SU-DHL-6 (cell line): Measurements from ENCODE around the gene APOE.
"Not testable (repeated sequence)": the region's sequence is repeated elsewhere in the genome, so short reads cannot be mapped to it uniquely, and the experiment has no call there.

Experiments used
- H2AFZ ChIP-seq: fragments of 200-600 bp; sonication (generic); 2 replicates; pipeline ENCODE4 v1.6.1; 2014; ENCODE audit warnings: low read depth, mild to moderate bottlenecking, moderate library complexity, mixed read lengths, antibody characterized with exemption, low read length; ENCODE audit not compliant: severe bottlenecking
- H3F3A ChIP-seq: fragments of 200-600 bp; shearing (Covaris generic); 2 replicates; pipeline ENCODE4 v1.6.0; 2016; ENCODE audit warnings: antibody characterized with exemption, mild to moderate bottlenecking; ENCODE audit not compliant: insufficient read depth
- H3K27ac ChIP-seq: fragments of 200-600 bp; sonication (generic); 2 replicates; pipeline ENCODE4 v1.5.1; 2016; ENCODE audit warnings: low read depth, mild to moderate bottlenecking, low read length, moderate library complexity, mixed read lengths
- H3K27me3 ChIP-seq: fragments of 200-600 bp; sonication (generic), shearing (Covaris generic); 2 replicates; pipeline ENCODE4 v1.6.0; 2014; ENCODE audit warnings: mild to moderate bottlenecking, low read length
- H3K36me3 ChIP-seq: fragments of 200-600 bp; sonication (generic); 2 replicates; pipeline ENCODE4 v1.6.1; 2014; ENCODE audit warnings: mild to moderate bottlenecking, low read length, mixed read lengths
- H3K4me2 ChIP-seq: fragments of 300-600, 200-600 bp; shearing (Covaris generic), sonication (generic); 2 replicates; pipeline ENCODE4 v1.6.0; 2014; ENCODE audit warnings: low read length, low read depth, mild to moderate bottlenecking; ENCODE audit not compliant: poor library complexity, severe bottlenecking
- H3K4me3 ChIP-seq: fragments of 200-600 bp; sonication (generic); 2 replicates; pipeline ENCODE4 v1.5.1; 2014; ENCODE audit warnings: antibody characterized with exemption, low read length, mild to moderate bottlenecking, mixed read lengths; ENCODE audit not compliant: insufficient read depth, poor library complexity, severe bottlenecking
- H3K79me2 ChIP-seq: fragments of 200-600 bp; sonication (generic); 2 replicates; pipeline ENCODE4 v1.6.1; 2014; ENCODE audit warnings: mild to moderate bottlenecking, low read length, moderate library complexity; ENCODE audit not compliant: insufficient read depth
- H3K9ac ChIP-seq: fragments of 200-600 bp; sonication (generic); 2 replicates; pipeline ENCODE4 v1.7.0; 2014; ENCODE audit warnings: mild to moderate bottlenecking, low read length
- H3K9me2 ChIP-seq: fragments of 200-600 bp; sonication (generic); replicated peaks from 2 replicates; pipeline ENCODE4 v1.6.1; 2014; ENCODE audit warnings: low read length; ENCODE audit not compliant: insufficient read depth
- H3K9me3 ChIP-seq: fragments of 200-600 bp; sonication (generic); 2 replicates; pipeline ENCODE4 v1.6.1; 2014; ENCODE audit warnings: low read length, mixed read lengths; ENCODE audit not compliant: insufficient read depth
- H4K20me1 ChIP-seq: fragments of 200-600 bp; sonication (generic); 2 replicates; pipeline ENCODE4 v1.6.1; 2014; ENCODE audit warnings: low read depth, mild to moderate bottlenecking, antibody characterized with exemption, low read length, moderate library complexity, mixed read lengths
- EZH2phosphoT487 ChIP-seq: fragments of 200-600 bp; sonication (generic), shearing (Covaris generic); conservative IDR thresholded peaks from 2 replicates; pipeline ENCODE4 v1.6.1; 2018; ENCODE audit warnings: mild to moderate bottlenecking, antibody characterized with exemption, low read length, moderate library complexity, mixed read lengths
- TF ChIP-seq, protein P1 (sequence below): fragments of 200-600 bp; sonication (generic); IDR thresholded peaks from one replicate; pipeline ENCODE4 v1.5.1; 2017; ENCODE audit warnings: antibody characterized with exemption, mild to moderate bottlenecking, low read length, moderate library complexity; ENCODE audit not compliant: insufficient read depth, poor library complexity, severe bottlenecking

The APOE gene

DNA sequence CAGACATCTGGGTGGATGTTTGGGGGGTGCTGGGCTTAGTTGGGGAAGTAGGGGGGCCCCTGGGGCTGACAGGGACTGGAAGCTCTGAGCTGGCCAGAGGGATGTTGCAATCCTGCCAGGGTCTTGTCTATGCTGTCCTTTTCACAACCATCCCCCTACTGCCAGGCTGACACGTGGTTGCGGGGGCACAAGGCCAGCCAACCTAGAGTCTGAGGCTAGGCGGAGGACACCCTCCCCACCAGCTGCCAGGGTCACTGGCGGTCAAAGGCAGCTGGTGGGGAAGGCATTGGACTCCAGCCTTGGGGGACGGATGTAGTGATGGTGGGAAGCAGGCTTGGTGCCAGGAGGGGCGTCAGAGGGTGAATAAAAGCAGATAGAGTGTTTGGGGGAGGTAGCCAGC, 7.3 kb downstream of the APOE start:
- no peak for TF ChIP-seq EZH2phosphoT487
- TF ChIP-seq, protein P1, sequence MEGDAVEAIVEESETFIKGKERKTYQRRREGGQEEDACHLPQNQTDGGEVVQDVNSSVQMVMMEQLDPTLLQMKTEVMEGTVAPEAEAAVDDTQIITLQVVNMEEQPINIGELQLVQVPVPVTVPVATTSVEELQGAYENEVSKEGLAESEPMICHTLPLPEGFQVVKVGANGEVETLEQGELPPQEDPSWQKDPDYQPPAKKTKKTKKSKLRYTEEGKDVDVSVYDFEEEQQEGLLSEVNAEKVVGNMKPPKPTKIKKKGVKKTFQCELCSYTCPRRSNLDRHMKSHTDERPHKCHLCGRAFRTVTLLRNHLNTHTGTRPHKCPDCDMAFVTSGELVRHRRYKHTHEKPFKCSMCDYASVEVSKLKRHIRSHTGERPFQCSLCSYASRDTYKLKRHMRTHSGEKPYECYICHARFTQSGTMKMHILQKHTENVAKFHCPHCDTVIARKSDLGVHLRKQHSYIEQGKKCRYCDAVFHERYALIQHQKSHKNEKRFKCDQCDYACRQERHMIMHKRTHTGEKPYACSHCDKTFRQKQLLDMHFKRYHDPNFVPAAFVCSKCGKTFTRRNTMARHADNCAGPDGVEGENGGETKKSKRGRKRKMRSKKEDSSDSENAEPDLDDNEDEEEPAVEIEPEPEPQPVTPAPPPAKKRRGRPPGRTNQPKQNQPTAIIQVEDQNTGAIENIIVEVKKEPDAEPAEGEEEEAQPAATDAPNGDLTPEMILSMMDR = no peak
- Histone ChIP-seq H3K79me2 (no peaks in the 10 kb centered on the region), H3K4me3 (no peak overlapping the region), H3K27ac (no peak overlapping the region), H3K4me2 (no peak overlapping the region), H4K20me1 (no peaks in the 10 kb centered on the region), H3K27me3 (no peaks in the 10 kb centered on the region), H3K9me2 (no peaks in the 10 kb centered on the region), H3K9me3 (no peaks in the 10 kb centered on the region), H3K36me3 (no peaks in the 10 kb centered on the region), H2AFZ (no peak overlapping the region), H3F3A (no peaks in the 10 kb centered on the region), H3K9ac (no peak overlapping the region)

DNA sequence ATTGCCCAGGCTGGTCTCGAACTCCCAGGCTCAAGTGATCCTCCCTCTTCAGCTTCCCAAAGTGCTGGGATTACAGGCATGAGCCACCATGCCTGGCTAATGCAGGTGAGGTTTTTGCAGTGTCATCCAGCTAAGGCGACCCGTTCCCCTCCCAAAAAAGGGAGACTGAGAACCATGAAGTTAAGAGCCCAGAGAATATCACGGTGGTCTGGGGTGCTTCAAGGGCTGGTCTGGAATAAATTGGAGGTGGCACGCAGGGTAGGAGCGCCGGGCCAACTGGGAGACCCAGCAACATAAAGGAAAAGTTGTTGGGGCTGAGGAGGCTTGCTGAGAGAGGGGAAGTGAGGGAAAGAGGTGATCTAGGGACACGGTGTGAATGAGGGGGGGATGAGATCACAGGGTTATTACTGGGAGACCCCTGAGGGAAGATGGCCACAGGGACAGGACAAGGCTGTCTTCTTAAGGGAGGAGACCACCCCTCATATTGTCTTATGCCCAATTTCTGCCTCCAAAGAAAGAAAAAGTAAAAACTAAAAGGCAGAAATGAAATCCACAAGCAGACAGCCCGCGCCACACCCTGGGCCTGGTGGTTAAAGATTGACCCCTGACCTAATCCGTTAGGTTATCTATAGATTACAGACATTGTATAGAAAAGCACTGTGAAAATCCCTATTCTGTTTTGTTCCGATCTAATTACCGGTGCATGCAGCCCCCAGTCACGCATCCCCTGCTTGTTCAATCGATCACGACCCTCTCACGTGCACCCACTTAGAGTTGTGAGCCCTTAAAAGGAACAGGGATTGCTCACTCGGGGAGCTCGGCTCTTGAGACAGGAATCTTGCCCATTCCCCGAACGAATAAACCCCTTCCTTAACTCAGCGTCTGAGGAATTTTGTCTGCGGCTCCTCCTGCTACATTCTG, 8.2 kb downstream of the APOE start:
- not testable (repeated sequence) for H3F3A ChIP-seq, H3K4me3 ChIP-seq, H3K27ac ChIP-seq, H3K36me3 ChIP-seq, H3K9me3 ChIP-seq, H3K9ac ChIP-seq, H3K9me2 ChIP-seq, H3K27me3 ChIP-seq, H3K79me2 ChIP-seq, H4K20me1 ChIP-seq
- Histone ChIP-seq H3K4me2 (peak overlapping the region; percentile 61), H2AFZ (peak overlapping the region; percentile 98)

DNA sequence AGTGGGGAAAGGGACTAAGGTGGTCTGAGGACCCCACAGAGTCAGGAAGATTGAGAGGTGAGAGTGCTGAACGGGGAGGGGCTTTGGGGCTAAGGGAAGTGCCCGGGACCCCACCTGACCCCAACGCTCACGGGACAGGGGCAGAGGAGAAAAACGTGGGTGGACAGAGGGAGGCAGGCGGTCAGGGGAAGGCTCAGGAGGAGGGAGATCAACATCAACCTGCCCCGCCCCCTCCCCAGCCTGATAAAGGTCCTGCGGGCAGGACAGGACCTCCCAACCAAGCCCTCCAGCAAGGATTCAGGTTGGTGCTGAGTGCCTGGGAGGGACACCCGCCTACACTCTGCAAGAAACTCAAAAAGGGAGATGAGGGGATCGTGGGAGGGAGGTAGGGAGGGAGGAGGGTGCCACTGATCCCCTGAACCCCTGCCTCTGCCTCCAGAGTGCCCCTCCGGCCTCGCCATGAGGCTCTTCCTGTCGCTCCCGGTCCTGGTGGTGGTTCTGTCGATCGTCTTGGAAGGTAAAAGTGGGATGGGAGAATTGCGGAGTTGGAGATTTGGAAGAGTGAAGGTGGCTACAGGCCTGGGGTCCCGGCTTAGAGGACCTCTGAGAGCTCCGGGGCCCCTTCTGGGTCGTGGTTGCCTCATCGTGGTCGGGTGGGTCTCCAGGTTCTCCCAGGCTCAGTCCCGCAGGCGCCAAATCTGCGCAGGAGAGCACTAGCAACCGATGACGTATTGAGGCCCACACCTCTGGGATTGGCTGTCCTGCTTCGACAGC, 9.0 kb downstream of the APOE start, which contains the start of gene APOC1:
APOC1 (plus strand) TSS at position 176 of the 774 bp plus-strand sequence; CDS start at position 460, 284 bp downstream.
- H3K9me3 ChIP-seq, H3F3A ChIP-seq, H3K27ac ChIP-seq, H3K79me2 ChIP-seq, H3K9me2 ChIP-seq, H4K20me1 ChIP-seq, H3K27me3 ChIP-seq, H3K36me3 ChIP-seq: not testable (repeated sequence)
- Histone ChIP-seq H3K4me3 (peak within 1 kb of the TSS; percentile 45), H2AFZ (peak within 1 kb of the TSS; percentile 98), H3K4me2 (peak within 1 kb of the TSS; percentile 61), H3K9ac (peak within 1 kb of the TSS; percentile 59)

DNA sequence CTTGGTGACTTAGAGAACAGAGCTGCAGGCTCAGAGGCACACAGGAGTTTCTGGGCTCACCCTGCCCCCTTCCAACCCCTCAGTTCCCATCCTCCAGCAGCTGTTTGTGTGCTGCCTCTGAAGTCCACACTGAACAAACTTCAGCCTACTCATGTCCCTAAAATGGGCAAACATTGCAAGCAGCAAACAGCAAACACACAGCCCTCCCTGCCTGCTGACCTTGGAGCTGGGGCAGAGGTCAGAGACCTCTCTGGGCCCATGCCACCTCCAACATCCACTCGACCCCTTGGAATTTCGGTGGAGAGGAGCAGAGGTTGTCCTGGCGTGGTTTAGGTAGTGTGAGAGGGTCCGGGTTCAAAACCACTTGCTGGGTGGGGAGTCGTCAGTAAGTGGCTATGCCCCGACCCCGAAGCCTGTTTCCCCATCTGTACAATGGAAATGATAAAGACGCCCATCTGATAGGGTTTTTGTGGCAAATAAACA, 18.7 kb downstream of the APOE start:
- TF ChIP-seq EZH2phosphoT487 = no peak
- TF ChIP-seq, protein P1 = no peak
- Histone ChIP-seq H3K27me3 (no peaks in the 10 kb centered on the region), H3K79me2 (no peaks in the 10 kb centered on the region), H3K27ac (no peak overlapping the region), H3K4me3 (no peak overlapping the region), H2AFZ (no peak overlapping the region), H3K4me2 (no peak overlapping the region), H4K20me1 (no peaks in the 10 kb centered on the region), H3K9me3 (no peaks in the 10 kb centered on the region), H3K9ac (no peak overlapping the region), H3K9me2 (no peaks in the 10 kb centered on the region), H3K36me3 (no peaks in the 10 kb centered on the region), H3F3A (no peaks in the 10 kb centered on the region)
